ENCODE measurements around the gene LDLRAD3.

The LDLRAD3 gene

GRCh38 chr11:35945137-35945518, 1.3 kb downstream of the LDLRAD3 start:
- peaks cover 26% of the 10 kb centered on the region for H3K27me3 ChIP-seq (ENCODE audit: control insufficient read depth, insufficient read depth, low read length)
- H3K9me3 ChIP-seq (ENCODE audit: control insufficient read depth, insufficient read depth, low read length): no peaks in the 10 kb centered on the region
- no peaks in the 10 kb centered on the region for H3K36me3 ChIP-seq (ENCODE audit: control insufficient read depth, insufficient read depth, low read length)
- H3K4me3 ChIP-seq (ENCODE audit: low read depth, low read length): peak overlapping the region; percentile 79
- H3K9ac ChIP-seq (ENCODE audit: low read depth, low read length): no peak overlapping the region
- peaks cover 12% of the 10 kb centered on the region for H3K4me1 ChIP-seq (ENCODE audit: control insufficient read depth, insufficient read depth, low read length)

GRCh38 chr11:35946766-35947165, 2.9 kb downstream of the LDLRAD3 start:
- peaks cover 12% of the 10 kb centered on the region for H3K4me1 ChIP-seq (ENCODE audit: control insufficient read depth, insufficient read depth, low read length)
- no peak overlapping the region for H3K4me3 ChIP-seq (ENCODE audit: low read depth, low read length)
- peaks cover 26% of the 10 kb centered on the region for H3K27me3 ChIP-seq (ENCODE audit: control insufficient read depth, insufficient read depth, low read length)
- H3K9ac ChIP-seq (ENCODE audit: low read depth, low read length): no peak overlapping the region
- no peaks in the 10 kb centered on the region for H3K36me3 ChIP-seq (ENCODE audit: control insufficient read depth, insufficient read depth, low read length)
- no peaks in the 10 kb centered on the region for H3K9me3 ChIP-seq (ENCODE audit: control insufficient read depth, insufficient read depth, low read length)

- H3K36me3 ChIP-seq (ENCODE audit: control insufficient read depth, insufficient read depth, low read length): no peaks in the 10 kb centered on the region
- H3K4me3 ChIP-seq (ENCODE audit: low read depth, low read length): no peak overlapping the region
- no peaks in the 10 kb centered on the region for H3K9me3 ChIP-seq (ENCODE audit: control insufficient read depth, insufficient read depth, low read length)
- peaks cover 12% of the 10 kb centered on the region for H3K4me1 ChIP-seq (ENCODE audit: control insufficient read depth, insufficient read depth, low read length)
- no peak overlapping the region for H3K9ac ChIP-seq (ENCODE audit: low read depth, low read length)
- H3K27me3 ChIP-seq (ENCODE audit: control insufficient read depth, insufficient read depth, low read length): peaks cover 26% of the 10 kb centered on the region
Observed at GRCh38 chr11:35947437-35947836, 3.6 kb downstream of the LDLRAD3 start.

- H3K27me3 ChIP-seq (ENCODE audit: control insufficient read depth, insufficient read depth, low read length): peaks cover 17% of the 10 kb centered on the region
- H3K4me3 ChIP-seq (ENCODE audit: low read depth, low read length): no peak overlapping the region
- H3K9ac ChIP-seq (ENCODE audit: low read depth, low read length): no peak overlapping the region
- no peaks in the 10 kb centered on the region for H3K9me3 ChIP-seq (ENCODE audit: control insufficient read depth, insufficient read depth, low read length)
- no peaks in the 10 kb centered on the region for H3K36me3 ChIP-seq (ENCODE audit: control insufficient read depth, insufficient read depth, low read length)
- H3K4me1 ChIP-seq (ENCODE audit: control insufficient read depth, insufficient read depth, low read length): peaks cover 6% of the 10 kb centered on the region
Observed at GRCh38 chr11:35949242-35949641, 5.4 kb downstream of the LDLRAD3 start.

GRCh38 chr11:35950082-35950481, 6.2 kb downstream of the LDLRAD3 start:
- Histone ChIP-seq H3K4me1 (ENCODE audit: control insufficient read depth, insufficient read depth, low read length) (peaks cover 6% of the 10 kb centered on the region), H3K4me3 (ENCODE audit: low read depth, low read length) (no peak overlapping the region), H3K9ac (ENCODE audit: low read depth, low read length) (no peak overlapping the region), H3K36me3 (ENCODE audit: control insufficient read depth, insufficient read depth, low read length) (no peaks in the 10 kb centered on the region), H3K9me3 (ENCODE audit: control insufficient read depth, insufficient read depth, low read length) (no peaks in the 10 kb centered on the region), H3K27me3 (ENCODE audit: control insufficient read depth, insufficient read depth, low read length) (peaks cover 9% of the 10 kb centered on the region)

- Histone ChIP-seq H3K9ac (ENCODE audit: low read depth, low read length) (no peak overlapping the region), H3K36me3 (ENCODE audit: control insufficient read depth, insufficient read depth, low read length) (no peaks in the 10 kb centered on the region), H3K27me3 (ENCODE audit: control insufficient read depth, insufficient read depth, low read length) (no peaks in the 10 kb centered on the region), H3K9me3 (ENCODE audit: control insufficient read depth, insufficient read depth, low read length) (no peaks in the 10 kb centered on the region), H3K4me3 (ENCODE audit: low read depth, low read length) (no peak overlapping the region), H3K4me1 (ENCODE audit: control insufficient read depth, insufficient read depth, low read length) (peaks cover 3% of the 10 kb centered on the region)
Observed at GRCh38 chr11:35951680-35952079, 7.8 kb downstream of the LDLRAD3 start.

- Histone ChIP-seq H3K4me1 (ENCODE audit: control insufficient read depth, insufficient read depth, low read length) (peaks cover 6% of the 10 kb centered on the region), H3K9me3 (ENCODE audit: control insufficient read depth, insufficient read depth, low read length) (no peaks in the 10 kb centered on the region), H3K36me3 (ENCODE audit: control insufficient read depth, insufficient read depth, low read length) (no peaks in the 10 kb centered on the region), H3K9ac (ENCODE audit: low read depth, low read length) (no peak overlapping the region), H3K27me3 (ENCODE audit: control insufficient read depth, insufficient read depth, low read length) (no peaks in the 10 kb centered on the region), H3K4me3 (ENCODE audit: low read depth, low read length) (no peak overlapping the region)
Observed at GRCh38 chr11:35953081-35953760, 9.4 kb downstream of the LDLRAD3 start.

- Histone ChIP-seq H3K9me3 (ENCODE audit: control insufficient read depth, insufficient read depth, low read length) (no peaks in the 10 kb centered on the region), H3K36me3 (ENCODE audit: control insufficient read depth, insufficient read depth, low read length) (no peaks in the 10 kb centered on the region), H3K4me1 (ENCODE audit: control insufficient read depth, insufficient read depth, low read length) (peaks cover 6% of the 10 kb centered on the region), H3K27me3 (ENCODE audit: control insufficient read depth, insufficient read depth, low read length) (no peaks in the 10 kb centered on the region), H3K9ac (ENCODE audit: low read depth, low read length) (no peak overlapping the region), H3K4me3 (ENCODE audit: low read depth, low read length) (no peak overlapping the region)
Observed at GRCh38 chr11:35954205-35954604, 10.3 kb downstream of the LDLRAD3 start.

- H3K9ac ChIP-seq (ENCODE audit: low read depth, low read length): no peak overlapping the region
Observed at GRCh38 chr11:35955636-35956035, 11.8 kb downstream of the LDLRAD3 start.

GRCh38 chr11:35962369-35963138, 18.7 kb downstream of the LDLRAD3 start:
- Histone ChIP-seq H3K9ac (ENCODE audit: low read depth, low read length) (no peak overlapping the region), H3K4me1 (ENCODE audit: control insufficient read depth, insufficient read depth, low read length) (peaks cover 3% of the 10 kb centered on the region), H3K36me3 (ENCODE audit: control insufficient read depth, insufficient read depth, low read length) (no peaks in the 10 kb centered on the region), H3K4me3 (ENCODE audit: low read depth, low read length) (no peak overlapping the region), H3K9me3 (ENCODE audit: control insufficient read depth, insufficient read depth, low read length) (peaks cover 3% of the 10 kb centered on the region), H3K27me3 (ENCODE audit: control insufficient read depth, insufficient read depth, low read length) (no peaks in the 10 kb centered on the region)

More at GRCh38 chr11:35955636-35956035, 11.8 kb downstream of the LDLRAD3 start:
- Histone ChIP-seq H3K4me1 (ENCODE audit: control insufficient read depth, insufficient read depth, low read length) (peaks cover 6% of the 10 kb centered on the region), H3K9me3 (ENCODE audit: control insufficient read depth, insufficient read depth, low read length) (no peaks in the 10 kb centered on the region), H3K36me3 (ENCODE audit: control insufficient read depth, insufficient read depth, low read length) (no peaks in the 10 kb centered on the region), H3K27me3 (ENCODE audit: control insufficient read depth, insufficient read depth, low read length) (no peaks in the 10 kb centered on the region), H3K4me3 (ENCODE audit: low read depth, low read length) (no peak overlapping the region)

- no peak overlapping the region for H3K9ac ChIP-seq (ENCODE audit: low read depth, low read length)
- no peaks in the 10 kb centered on the region for H3K4me1 ChIP-seq (ENCODE audit: control insufficient read depth, insufficient read depth, low read length)
- H3K9me3 ChIP-seq (ENCODE audit: control insufficient read depth, insufficient read depth, low read length): peaks cover 3% of the 10 kb centered on the region
- no peaks in the 10 kb centered on the region for H3K27me3 ChIP-seq (ENCODE audit: control insufficient read depth, insufficient read depth, low read length)
- no peak overlapping the region for H3K4me3 ChIP-seq (ENCODE audit: low read depth, low read length)
- no peaks in the 10 kb centered on the region for H3K36me3 ChIP-seq (ENCODE audit: control insufficient read depth, insufficient read depth, low read length)
Observed at GRCh38 chr11:35963911-35964310, 20.0 kb downstream of the LDLRAD3 start.

- Histone ChIP-seq H3K27me3 (ENCODE audit: control insufficient read depth, insufficient read depth, low read length) (no peaks in the 10 kb centered on the region), H3K9me3 (ENCODE audit: control insufficient read depth, insufficient read depth, low read length) (peaks cover 3% of the 10 kb centered on the region), H3K9ac (ENCODE audit: low read depth, low read length) (no peak overlapping the region), H3K36me3 (ENCODE audit: control insufficient read depth, insufficient read depth, low read length) (no peaks in the 10 kb centered on the region), H3K4me1 (ENCODE audit: control insufficient read depth, insufficient read depth, low read length) (no peaks in the 10 kb centered on the region), H3K4me3 (ENCODE audit: low read depth, low read length) (no peak overlapping the region)
Observed at GRCh38 chr11:35964841-35965240, 21.0 kb downstream of the LDLRAD3 start.
